ENCODE measurements around the gene CRYZ.

GRCh38 chr1:74715236-74715502, 17.7 kb downstream of the CRYZ start:
- TF ChIP-seq GATA2 (IDR thresholded peaks at IDR 0.05; ENCODE audit: low read depth, low read length), result no peak
- no peak for TF ChIP-seq GATA3 (IDR thresholded peaks at IDR 0.05; ENCODE audit: low read depth, low read length)

Data from SH-SY5Y (cell line).